Endothelial cell of umbilical vein (primary cell): ENCODE measurements around the gene CBFB. TPM values are rescaled to one million over a fixed set of nuclear protein-coding genes. Genes with fewer than 3 reads are reported as not detected.

ENCODE experiments used
- BruUV-seq: library from RNA; stranded (reverse); fragments of 400-500 nt; replicated peaks from 2 replicates; lab custom pipeline; 2021; lab: Mats Ljungman, UMichigan
- CTCF ChIA-PET: fragments of 300-600, 350-600 bp; sonication (Branson Sonifier 250); formaldehyde crosslinking; loops from one replicate; lab custom pipeline; 2021; ENCODE audit warnings: antibody characterized with exemption, inconsistent platforms; lab: Charles Lee
- POLR2A ChIA-PET: fragments of 300-600, 350-600 bp; sonication (Branson Sonifier 250); formaldehyde crosslinking; loops from one replicate; lab custom pipeline; 2021; ENCODE audit warnings: antibody characterized with exemption, inconsistent platforms; lab: Charles Lee
- DNase-seq: peaks from one replicate; pipeline ENCODE4 v3.0.0-alpha.2; 2011; ENCODE audit warnings: low read depth, low spot score
- FAIRE-seq: peaks from 2 replicates; lab custom pipeline; 2011; peaks lifted over from hg19 to GRCh38; lab: Jason Lieb, UNC
- H2AFZ ChIP-seq: 2 replicates; pipeline ENCODE4 v1.6.0; 2012; ENCODE audit warnings: low read depth, low read length, control low read depth, inconsistent platforms
- H3K27ac ChIP-seq: 2 replicates; pipeline ENCODE4 v1.5.1; 2011; ENCODE audit warnings: low read depth, mild to moderate bottlenecking, control low read depth, low read length, moderate library complexity; ENCODE audit not compliant: insufficient read depth
- H3K27me3 ChIP-seq, 2 experiments: 2 replicates each; pipeline versions ENCODE4 v1.6.0 to v1.6.1; 2011; ENCODE audit warnings: low read length in 2 of 2, mixed read lengths in 1 of 2; ENCODE audit not compliant: control insufficient read depth in 2 of 2, insufficient read depth in 2 of 2
- H3K36me3 ChIP-seq, 2 experiments: 2 replicates in 1 of 2; 3 replicates in 1 of 2; pipeline ENCODE4 v1.5.1; 2011; ENCODE audit warnings: low read length in 2 of 2, mild to moderate bottlenecking in 1 of 2, moderate library complexity in 1 of 2; ENCODE audit not compliant: control insufficient read depth in 2 of 2, insufficient read depth in 2 of 2; ENCODE audit errors: extremely low read depth in 1 of 2
- H3K4me1 ChIP-seq: 3 replicates; pipeline ENCODE4 v1.5.1; 2011; ENCODE audit warnings: mild to moderate bottlenecking, low read length; ENCODE audit not compliant: control insufficient read depth, insufficient read depth; ENCODE audit errors: extremely low read depth
- H3K4me2 ChIP-seq: 2 replicates; pipeline ENCODE4 v1.6.1; 2011; ENCODE audit warnings: low read length, control low read depth, mixed read lengths; ENCODE audit not compliant: insufficient read depth
- H3K4me3 ChIP-seq, 3 experiments: fragments of 200-600 bp in 1 of 3; sonication (generic), shearing (Covaris generic) in 1 of 3; replicated peaks in 1 of 3; 2 replicates each; pipeline ENCODE4 v1.5.1; 2011 to 2016; ENCODE audit warnings: control low read depth in 3 of 3, low read length in 3 of 3, mild to moderate bottlenecking in 2 of 3, inconsistent platforms in 1 of 3, low read depth in 1 of 3, moderate library complexity in 1 of 3; ENCODE audit not compliant: insufficient read depth in 1 of 3
- H3K79me2 ChIP-seq: 2 replicates; pipeline ENCODE4 v1.6.0; 2012; ENCODE audit warnings: low read length, inconsistent platforms; ENCODE audit not compliant: control insufficient read depth, insufficient read depth
- H3K9ac ChIP-seq: replicated peaks from 2 replicates; pipeline ENCODE3; 2011; ENCODE audit warnings: low read length, control low read depth; ENCODE audit not compliant: insufficient read depth; ENCODE audit errors: extremely low read depth
- H3K9me1 ChIP-seq: replicated peaks from 3 replicates; pipeline ENCODE4 v1.6.0; 2011; ENCODE audit warnings: mild to moderate bottlenecking, low read length; ENCODE audit not compliant: control insufficient read depth, insufficient read depth; ENCODE audit errors: extremely low read depth
- H3K9me3 ChIP-seq: replicated peaks from 2 replicates; pipeline ENCODE4 v1.5.1; 2012; ENCODE audit warnings: low read length, inconsistent platforms; ENCODE audit not compliant: control insufficient read depth, insufficient read depth
- H4K20me1 ChIP-seq: replicated peaks from 2 replicates; pipeline ENCODE3; 2011; ENCODE audit warnings: mild to moderate bottlenecking, low read length; ENCODE audit not compliant: control insufficient read depth, insufficient read depth; ENCODE audit errors: extremely low read depth
- CTCF ChIP-seq, 2 donors: IDR thresholded peaks; 1 replicate in 1 of 2; 2 replicates in 1 of 2; pipeline ENCODE4 v1.5.1; 2011; ENCODE audit warnings: low read length in 2 of 2, mild to moderate bottlenecking in 2 of 2, moderate library complexity in 2 of 2, control low read depth in 1 of 2, inconsistent platforms in 1 of 2, low read depth in 1 of 2; ENCODE audit not compliant: insufficient read depth in 1 of 2; ENCODE audit errors: extremely low read depth in 1 of 2
- EZH2 ChIP-seq: IDR thresholded peaks from 2 replicates; pipeline ENCODE4 v1.6.1; 2012; ENCODE audit warnings: borderline replicate concordance, low read depth, mild to moderate bottlenecking, moderate library complexity, low read length, inconsistent platforms; ENCODE audit not compliant: severe bottlenecking
- FOS ChIP-seq: IDR thresholded peaks from 2 replicates; pipeline ENCODE4 v1.6.1; 2011; ENCODE audit warnings: mild to moderate bottlenecking, low read length, moderate library complexity, borderline replicate concordance; ENCODE audit not compliant: insufficient read depth
- GATA2 ChIP-seq: IDR thresholded peaks from 2 replicates; pipeline ENCODE4 v1.7.0; 2011; ENCODE audit warnings: low read depth, mild to moderate bottlenecking, moderate library complexity, mixed read lengths, low read length; ENCODE audit not compliant: insufficient read length, insufficient read depth
- JUN ChIP-seq: IDR thresholded peaks from 2 replicates; pipeline ENCODE4 v1.6.1; 2011; ENCODE audit warnings: borderline replicate concordance, low read depth; ENCODE audit not compliant: insufficient read length, insufficient read depth
- MYC ChIP-seq: IDR thresholded peaks from one replicate; pipeline ENCODE4 v1.6.1; 2011; ENCODE audit warnings: mild to moderate bottlenecking, low read depth, low read length
- POLR2A ChIP-seq: IDR thresholded peaks from 2 replicates; pipeline ENCODE4 v1.6.1; 2012; ENCODE audit warnings: low read depth, mild to moderate bottlenecking, control low read depth, low read length
- POLR2AphosphoS5 ChIP-seq: IDR thresholded peaks from 2 replicates; pipeline ENCODE4 v1.6.1; 2012; ENCODE audit warnings: low read depth, mild to moderate bottlenecking, control low read depth, low read length, moderate library complexity; ENCODE audit not compliant: insufficient read depth
- dilution Hi-C: fragments of 300-500 bp; cut with MboI; formaldehyde crosslinking; loops from one replicate; pipeline ENCODE4 v1.15.0; 2019; ENCODE audit warnings: low sequenced_read_pairs; ENCODE audit not compliant: extremely low pct_ligation_motif_present
- intact Hi-C: fragments of 100-400 bp; cut with micrococcal nuclease; formaldehyde crosslinking; loops from one replicate; pipeline ENCODE4 v1.10.0; 2022
- polyA plus RNA-seq, 4 experiments: library from polyadenylated mRNA; depleted of rRNA in 3 of 4; stranded (reverse) in 3 of 4; unstranded in 1 of 4; fragments of >200 nt; gene quantifications; 2 replicates each; pipeline versions ENCODE4 v1.2.1 to v1.2.3, GENCODE V29; 2011 to 2012; ENCODE audit warnings: missing spikeins in 1 of 4
- total RNA-seq: library from RNA; stranded (reverse); gene quantifications from 2 replicates; pipeline ENCODE4 v1.2.3, GENCODE V29; 2021
- TF ChIP-seq, protein P1 (sequence below): IDR thresholded peaks from 2 replicates; pipeline ENCODE4 v1.6.1; 2011; ENCODE audit not compliant: insufficient read depth, insufficient read length

CBFB gene
- total and polyA plus RNA-seq, 2 donors (not counting 3 experiments of a cell fraction or from before 2014, with no cell fraction given), result 27.8 to 103 TPM

DNA sequence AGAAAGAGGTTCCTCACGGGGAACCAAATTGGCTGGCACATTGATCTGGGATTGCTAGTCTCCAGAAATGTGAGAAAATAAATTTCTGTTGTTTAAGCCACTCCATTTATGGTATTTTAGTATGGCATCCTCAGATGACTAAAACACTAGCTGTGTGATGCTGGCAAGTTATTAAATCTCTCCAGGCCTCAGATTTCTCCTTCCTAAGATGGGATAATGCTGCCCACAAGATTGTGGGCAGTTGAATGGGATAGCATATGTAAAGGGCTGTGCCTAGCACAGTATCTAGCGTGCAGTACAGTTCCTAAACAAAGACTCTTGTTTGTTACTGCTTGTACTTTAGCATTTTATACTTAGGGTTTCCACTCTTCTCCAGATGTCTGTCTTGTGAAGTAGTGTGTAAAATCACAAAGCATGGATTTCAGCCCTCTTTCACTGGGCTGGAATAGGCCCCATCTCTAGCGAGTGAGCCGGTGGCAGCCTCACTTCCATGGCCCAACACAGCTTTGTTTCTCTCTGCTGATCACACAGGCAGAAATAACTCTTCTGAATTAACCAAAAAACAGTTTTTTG is 42.6 kb downstream of the CBFB start:
- intact Hi-C loops (no loop called here), dilution Hi-C loops (no loop called here)
- Histone ChIP-seq H3K79me2 (peaks cover 43% of the 10 kb centered on the region), H3K4me1 (no peaks in the 10 kb centered on the region), H3K4me2 (no peak overlapping the region), H3K27me3 (no peaks in the 10 kb centered on the region), H3K9me1 (no peaks in the 10 kb centered on the region), H3K9me3 (no peaks in the 10 kb centered on the region), H2AFZ (no peak overlapping the region), H4K20me1 (no peaks in the 10 kb centered on the region), H3K4me3 (no peak overlapping the region), H3K9ac (no peak overlapping the region), H3K27ac (no peak overlapping the region), H3K36me3 (peaks cover 6 to 7% of the 10 kb centered on the region in 2 experiments)
- TF ChIP-seq, protein P1, sequence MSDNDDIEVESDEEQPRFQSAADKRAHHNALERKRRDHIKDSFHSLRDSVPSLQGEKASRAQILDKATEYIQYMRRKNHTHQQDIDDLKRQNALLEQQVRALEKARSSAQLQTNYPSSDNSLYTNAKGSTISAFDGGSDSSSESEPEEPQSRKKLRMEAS, result no peak
- TF ChIP-seq FOS (no peak), POLR2A (no peak), MYC (no peak)
- no TSS peak for BruUV-seq
- DNase-seq (no peak), FAIRE-seq (no peak)
- POLR2A ChIA-PET, result no interaction called here
- CTCF ChIA-PET, result interaction anchor here (2.5 kb wide), 1 partner anchor 28 kb away, joined by 6 read pairs; no protein-coding TSS in a partner anchor

- H3K4me3 ChIP-seq, result no peak overlapping the region
Observed at GRCh38 chr16:67075331-67075730, 46.4 kb downstream of the CBFB start.

More at GRCh38 chr16:67075331-67075730, 46.4 kb downstream of the CBFB start:
- peaks cover 2% of the 10 kb centered on the region for H4K20me1 ChIP-seq
- DNase-seq (no peak), FAIRE-seq (no peak)
- no peak overlapping the region for H3K4me2 ChIP-seq
- no peak overlapping the region for H3K9ac ChIP-seq
- dilution Hi-C loops (no loop called here), intact Hi-C loops (no loop called here)
- H3K9me1 ChIP-seq, result no peaks in the 10 kb centered on the region
- no peaks in the 10 kb centered on the region for H3K27me3 ChIP-seq
- peaks cover 49% of the 10 kb centered on the region for H3K79me2 ChIP-seq
- no peak for TF ChIP-seq GATA2
- TF ChIP-seq CTCF (IDR thresholded peaks at IDR 0.05; ENCODE audit: extremely low read depth in 1 of 2, insufficient read depth in 1 of 2, low read depth in 1 of 2, low read length in 2 of 2), result no peak
- no peak for TF ChIP-seq MYC
- TF ChIP-seq EZH2, result no peak
- no peak for TF ChIP-seq FOS
- TF ChIP-seq, protein P1, result no peak
- TF ChIP-seq POLR2A, result no peak
- TF ChIP-seq POLR2AphosphoS5, result no peak
- TF ChIP-seq JUN, result no peak
- H3K36me3 ChIP-seq, result peaks cover 3 to 6% of the 10 kb centered on the region in 2 experiments
- H2AFZ ChIP-seq, result no peak overlapping the region
- no peaks in the 10 kb centered on the region for H3K4me1 ChIP-seq
- no TSS peak for BruUV-seq
- H3K9me3 ChIP-seq, result no peaks in the 10 kb centered on the region
- ChIA-PET CTCF (interaction anchor here (1.0 kb wide), 1 partner anchor 15 kb away, joined by 4 read pairs; no protein-coding TSS in a partner anchor), POLR2A (no interaction called here)
- no peak overlapping the region for H3K27ac ChIP-seq
